ENCODE results near the gene GCSH.

The GCSH gene

GRCh38 chr16:81107511-81107910, 11.3 kb upstream of the GCSH start:
- DNase-seq = peak; percentile 34
- in situ Hi-C loops (cut with HindIII; ENCODE audit: low pct_ligation_motif_present, low pct_unique_long_range_greater_than_20kb, low sequenced_read_pairs) = no loop called here

- in situ Hi-C loops (cut with HindIII; ENCODE audit: low pct_ligation_motif_present, low pct_unique_long_range_greater_than_20kb, low sequenced_read_pairs) = no loop called here
- DNase-seq = peak; percentile 11
Measured at GRCh38 chr16:81106826-81107503, 10.8 kb upstream of the GCSH start.

- no peak for DNase-seq
- in situ Hi-C loops (cut with HindIII; ENCODE audit: low pct_ligation_motif_present, low pct_unique_long_range_greater_than_20kb, low sequenced_read_pairs) = no loop called here
Measured at GRCh38 chr16:81105946-81106345, 9.8 kb upstream of the GCSH start.

- in situ Hi-C loops (cut with HindIII; ENCODE audit: low pct_ligation_motif_present, low pct_unique_long_range_greater_than_20kb, low sequenced_read_pairs) = no loop called here
- no peak for DNase-seq
Measured at GRCh38 chr16:81101702-81102101, 5.5 kb upstream of the GCSH start.

GRCh38 chr16:81099958-81100357, 3.8 kb upstream of the GCSH start:
- in situ Hi-C loops (cut with HindIII; ENCODE audit: low pct_ligation_motif_present, low pct_unique_long_range_greater_than_20kb, low sequenced_read_pairs) = no loop called here
- DNase-seq = no peak

- DNase-seq = no peak
- in situ Hi-C loops (cut with HindIII; ENCODE audit: low pct_ligation_motif_present, low pct_unique_long_range_greater_than_20kb, low sequenced_read_pairs) = no loop called here
Measured at GRCh38 chr16:81097230-81097629, 1.0 kb upstream of the GCSH start.

- in situ Hi-C loops (cut with HindIII; ENCODE audit: low pct_ligation_motif_present, low pct_unique_long_range_greater_than_20kb, low sequenced_read_pairs) = no loop called here
Measured at GRCh38 chr16:81096715-81097208, 567 bp upstream of the GCSH start.

GRCh38 chr16:81095653-81095952, 592 bp downstream of the GCSH start:
- no peak for DNase-seq
- in situ Hi-C loops (cut with HindIII; ENCODE audit: low pct_ligation_motif_present, low pct_unique_long_range_greater_than_20kb, low sequenced_read_pairs) = no loop called here

More at GRCh38 chr16:81096715-81097208, 567 bp upstream of the GCSH start:
- DNase-seq = no peak

GRCh38 chr16:81094771-81095251, 1.4 kb downstream of the GCSH start:
- DNase-seq = peak; percentile 20
- in situ Hi-C loops (cut with HindIII; ENCODE audit: low pct_ligation_motif_present, low pct_unique_long_range_greater_than_20kb, low sequenced_read_pairs) = no loop called here

GRCh38 chr16:81088836-81089235, 7.4 kb downstream of the GCSH start:
- no peak for DNase-seq
- in situ Hi-C loops (cut with HindIII; ENCODE audit: low pct_ligation_motif_present, low pct_unique_long_range_greater_than_20kb, low sequenced_read_pairs) = no loop called here

GRCh38 chr16:81081014-81081413, 15.2 kb downstream of the GCSH start:
- DNase-seq = no peak
- in situ Hi-C loops (cut with HindIII; ENCODE audit: low pct_ligation_motif_present, low pct_unique_long_range_greater_than_20kb, low sequenced_read_pairs) = no loop called here

GRCh38 chr16:81080233-81080632, 16.0 kb downstream of the GCSH start:
- in situ Hi-C loops (cut with HindIII; ENCODE audit: low pct_ligation_motif_present, low pct_unique_long_range_greater_than_20kb, low sequenced_read_pairs) = no loop called here
- no peak for DNase-seq

- DNase-seq = peak; percentile 98
- in situ Hi-C loops (cut with HindIII; ENCODE audit: low pct_ligation_motif_present, low pct_unique_long_range_greater_than_20kb, low sequenced_read_pairs) = no loop called here
Measured at GRCh38 chr16:81077076-81077940, 18.9 kb downstream of the GCSH start, which contains the start of gene C16orf46. C16orf46 (minus strand) TSS chr16:81077238; CDS start chr16:81063955, 13,283 bp downstream.

GRCh38 chr16:81076566-81077075, 19.6 kb downstream of the GCSH start:
- in situ Hi-C loops (cut with HindIII; ENCODE audit: low pct_ligation_motif_present, low pct_unique_long_range_greater_than_20kb, low sequenced_read_pairs) = no loop called here

GRCh38 chr16:81073560-81074330, 22.4 kb downstream of the GCSH start:
- in situ Hi-C loops (cut with HindIII; ENCODE audit: low pct_ligation_motif_present, low pct_unique_long_range_greater_than_20kb, low sequenced_read_pairs) = no loop called here
- DNase-seq = no peak

More at GRCh38 chr16:81076566-81077075, 19.6 kb downstream of the GCSH start:
- peak; percentile 86 for DNase-seq

- DNase-seq = peak; percentile 29
- in situ Hi-C loops (cut with HindIII; ENCODE audit: low pct_ligation_motif_present, low pct_unique_long_range_greater_than_20kb, low sequenced_read_pairs) = no loop called here
Measured at GRCh38 chr16:81071805-81072204, 24.4 kb downstream of the GCSH start.

- in situ Hi-C loops (cut with HindIII; ENCODE audit: low pct_ligation_motif_present, low pct_unique_long_range_greater_than_20kb, low sequenced_read_pairs) = no loop called here
- DNase-seq = no peak
Measured at GRCh38 chr16:81070979-81071378, 25.2 kb downstream of the GCSH start.

GRCh38 chr16:81069063-81069462, 27.1 kb downstream of the GCSH start:
- in situ Hi-C loops (cut with HindIII; ENCODE audit: low pct_ligation_motif_present, low pct_unique_long_range_greater_than_20kb, low sequenced_read_pairs) = no loop called here
- DNase-seq = no peak

- no peak for DNase-seq
- in situ Hi-C loops (cut with HindIII; ENCODE audit: low pct_ligation_motif_present, low pct_unique_long_range_greater_than_20kb, low sequenced_read_pairs) = no loop called here
Measured at GRCh38 chr16:81067166-81067565, 29.0 kb downstream of the GCSH start.
